HUES48 (cell line): ENCODE results near the gene HLA-F.

Source experiments
- H3K27ac ChIP-seq: one replicate; pipeline ENCODE4 v1.7.0; 2013; ENCODE audit warnings: low read depth, low read length, inconsistent platforms
- H3K27me3 ChIP-seq: 2 replicates; pipeline ENCODE4 v1.6.1; 2013; ENCODE audit warnings: mild to moderate bottlenecking, low read length; ENCODE audit not compliant: control insufficient read depth, insufficient read depth
- H3K36me3 ChIP-seq: 2 replicates; pipeline ENCODE4 v1.6.1; 2013; ENCODE audit warnings: low read length; ENCODE audit not compliant: control insufficient read depth, insufficient read depth
- H3K4me1 ChIP-seq: 2 replicates; pipeline ENCODE4 v1.6.1; 2013; ENCODE audit warnings: mild to moderate bottlenecking, low read length; ENCODE audit not compliant: control insufficient read depth, insufficient read depth
- H3K4me3 ChIP-seq: 2 replicates; pipeline ENCODE4 v1.5.1; 2013; ENCODE audit warnings: mild to moderate bottlenecking, low read depth, low read length
- H3K9ac ChIP-seq: 2 replicates; pipeline ENCODE4 v1.6.1; 2013; ENCODE audit warnings: mild to moderate bottlenecking, low read depth, low read length, moderate library complexity
- H3K9me3 ChIP-seq: 2 replicates; pipeline ENCODE4 v1.6.1; 2013; ENCODE audit warnings: low read length; ENCODE audit not compliant: control insufficient read depth, insufficient read depth

HLA-F gene

DNA sequence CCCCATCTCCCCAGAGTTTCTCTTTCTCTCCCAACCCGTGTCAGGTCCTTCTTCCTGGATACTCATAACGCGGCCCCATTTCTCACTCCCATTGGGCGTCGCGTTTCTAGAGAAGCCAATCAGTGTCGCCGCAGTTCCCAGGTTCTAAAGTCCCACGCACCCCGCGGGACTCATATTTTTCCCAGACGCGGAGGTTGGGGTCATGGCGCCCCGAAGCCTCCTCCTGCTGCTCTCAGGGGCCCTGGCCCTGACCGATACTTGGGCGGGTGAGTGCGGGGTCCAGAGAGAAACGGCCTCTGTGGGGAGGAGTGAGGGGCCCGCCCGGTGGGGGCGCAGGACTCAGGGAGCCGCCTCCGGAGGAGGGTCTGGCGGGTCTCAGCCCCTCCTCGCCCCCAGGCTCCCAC lies at the start of gene HLA-F:
Gene HLA-F (plus strand): TSS at position 173 of the 404 bp plus-strand sequence. CDS start 30 bp downstream, at position 203.
- Histone ChIP-seq H3K4me3 (peak within 1 kb of the TSS; percentile 75), H3K9me3 (no peaks in the 10 kb centered on the region), H3K4me1 (no peaks in the 10 kb centered on the region), H3K36me3 (no peaks in the 10 kb centered on the region), H3K27ac (no peak within 1 kb of the TSS), H3K9ac (no peak within 1 kb of the TSS), H3K27me3 (peaks cover 54% of the 10 kb centered on the region)

- no peak overlapping the region for H3K4me3 ChIP-seq
- H3K36me3 ChIP-seq: no peaks in the 10 kb centered on the region
- no peaks in the 10 kb centered on the region for H3K9me3 ChIP-seq
- H3K27ac ChIP-seq: no peak overlapping the region
- no peaks in the 10 kb centered on the region for H3K27me3 ChIP-seq
- H3K4me1 ChIP-seq: peaks cover 18% of the 10 kb centered on the region
- H3K9ac ChIP-seq: no peak overlapping the region
Observed at GRCh38 chr6:29674008-29674407, 49.2 kb upstream of the HLA-F start.

DNA sequence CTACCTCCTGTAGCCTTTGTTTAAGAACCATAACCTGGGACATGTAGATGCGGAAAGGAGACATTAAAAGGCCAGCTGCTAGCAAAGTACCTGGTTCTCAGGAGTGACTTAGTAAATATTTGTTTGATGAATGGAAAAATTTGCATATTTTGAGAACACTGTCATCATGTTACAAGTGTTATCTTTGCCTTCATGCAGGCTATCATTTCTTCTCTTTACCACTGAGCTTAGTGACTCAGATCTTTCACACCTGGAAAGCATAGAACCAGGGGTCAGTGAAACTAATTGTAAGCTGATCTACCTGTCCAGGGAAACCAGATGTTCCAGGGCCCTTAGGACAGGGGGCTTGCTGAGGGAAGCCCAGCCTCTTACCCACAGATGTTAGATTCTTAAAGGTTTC lies 47.7 kb upstream of the HLA-F start:
- H3K27ac ChIP-seq: no peak overlapping the region

GRCh38 chr6:29676981-29677601 lies 46.1 kb upstream of the HLA-F start:
- H3K27ac ChIP-seq: no peak overlapping the region
- H3K4me3 ChIP-seq: no peak overlapping the region
- H3K36me3 ChIP-seq: no peaks in the 10 kb centered on the region
- H3K9ac ChIP-seq: no peak overlapping the region
- no peaks in the 10 kb centered on the region for H3K9me3 ChIP-seq
- peaks cover 22% of the 10 kb centered on the region for H3K4me1 ChIP-seq
- H3K27me3 ChIP-seq: no peaks in the 10 kb centered on the region

More for the DNA sequence above, 47.7 kb upstream of the HLA-F start:
- no peak overlapping the region for H3K4me3 ChIP-seq
- no peaks in the 10 kb centered on the region for H3K36me3 ChIP-seq
- no peaks in the 10 kb centered on the region for H3K9me3 ChIP-seq
- no peak overlapping the region for H3K9ac ChIP-seq
- peaks cover 22% of the 10 kb centered on the region for H3K4me1 ChIP-seq
- no peaks in the 10 kb centered on the region for H3K27me3 ChIP-seq

GRCh38 chr6:29678114-29678513 lies 45.1 kb upstream of the HLA-F start:
- Histone ChIP-seq H3K27me3 (no peaks in the 10 kb centered on the region), H3K4me1 (peaks cover 22% of the 10 kb centered on the region), H3K36me3 (no peaks in the 10 kb centered on the region), H3K27ac (peak overlapping the region; percentile 54), H3K9me3 (no peaks in the 10 kb centered on the region), H3K9ac (no peak overlapping the region), H3K4me3 (no peak overlapping the region)

DNA sequence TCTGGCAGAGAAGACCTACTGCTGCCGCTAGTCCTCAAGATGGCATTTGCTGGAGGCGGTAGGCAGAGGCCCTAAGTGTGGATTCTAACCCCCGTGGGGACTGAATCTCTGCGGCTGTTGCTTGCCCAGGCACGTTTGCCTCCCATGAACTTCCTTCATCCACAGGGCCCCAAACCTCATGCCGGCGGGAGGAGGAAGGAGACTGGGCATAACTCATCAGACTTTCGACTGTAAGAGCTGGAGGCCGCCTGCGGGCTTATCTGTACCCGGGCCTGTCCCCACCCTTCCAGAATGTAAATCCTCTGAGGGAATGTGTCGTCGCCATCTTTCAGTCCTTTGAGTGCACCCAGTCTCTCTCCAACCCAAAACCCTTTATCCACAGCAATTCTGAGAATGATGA lies 43.3 kb upstream of the HLA-F start:
- no peak overlapping the region for H3K27ac ChIP-seq
- no peak overlapping the region for H3K9ac ChIP-seq
- H3K9me3 ChIP-seq: no peaks in the 10 kb centered on the region
- no peaks in the 10 kb centered on the region for H3K27me3 ChIP-seq
- peaks cover 31% of the 10 kb centered on the region for H3K4me1 ChIP-seq
- H3K4me3 ChIP-seq: no peak overlapping the region
- no peaks in the 10 kb centered on the region for H3K36me3 ChIP-seq

- no peak overlapping the region for H3K9ac ChIP-seq
- no peaks in the 10 kb centered on the region for H3K36me3 ChIP-seq
- H3K4me3 ChIP-seq: no peak overlapping the region
- no peaks in the 10 kb centered on the region for H3K27me3 ChIP-seq
- no peak overlapping the region for H3K27ac ChIP-seq
- H3K4me1 ChIP-seq: peaks cover 31% of the 10 kb centered on the region
- no peaks in the 10 kb centered on the region for H3K9me3 ChIP-seq
Observed at GRCh38 chr6:29680416-29680815, 42.8 kb upstream of the HLA-F start.

- H3K36me3 ChIP-seq: no peaks in the 10 kb centered on the region
- peaks cover 32% of the 10 kb centered on the region for H3K4me1 ChIP-seq
Observed at GRCh38 chr6:29680904-29681303, 42.3 kb upstream of the HLA-F start, which contains the start of gene ZFP57. Gene ZFP57 (minus strand): TSS chr6:29681152. CDS start chr6:29677003, 4,149 bp downstream.

DNA sequence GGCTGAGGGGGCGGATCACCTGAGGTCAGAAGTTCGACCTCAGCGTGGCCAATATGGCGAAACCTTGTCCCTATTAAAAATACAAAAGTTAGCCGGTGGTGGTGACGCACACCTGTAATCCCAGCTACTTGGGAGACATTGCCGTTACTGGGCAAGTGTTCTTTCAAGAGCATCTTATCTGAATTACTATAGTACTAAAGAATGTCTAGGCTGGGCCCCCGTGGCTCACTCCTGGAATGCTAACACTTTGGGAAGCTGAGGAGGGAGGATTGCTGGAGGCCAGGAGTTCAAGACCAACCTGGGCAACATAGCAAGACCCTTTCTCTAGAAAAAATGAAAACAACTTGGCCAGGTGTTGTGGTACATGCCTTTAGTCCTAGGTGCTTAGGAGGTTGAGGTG lies 41.4 kb upstream of the HLA-F start:
- Histone ChIP-seq H3K27me3 (no peaks in the 10 kb centered on the region), H3K27ac (no peak overlapping the region), H3K4me1 (peaks cover 30% of the 10 kb centered on the region), H3K4me3 (no peak overlapping the region), H3K9ac (no peak overlapping the region), H3K9me3 (no peaks in the 10 kb centered on the region), H3K36me3 (no peaks in the 10 kb centered on the region)

More at GRCh38 chr6:29680904-29681303, 42.3 kb upstream of the HLA-F start, which contains the start of gene ZFP57:
- H3K9me3 ChIP-seq: no peaks in the 10 kb centered on the region
- no peak within 1 kb of the TSS for H3K27ac ChIP-seq
- no peak within 1 kb of the TSS for H3K9ac ChIP-seq
- no peaks in the 10 kb centered on the region for H3K27me3 ChIP-seq
- H3K4me3 ChIP-seq: no peak within 1 kb of the TSS

DNA sequence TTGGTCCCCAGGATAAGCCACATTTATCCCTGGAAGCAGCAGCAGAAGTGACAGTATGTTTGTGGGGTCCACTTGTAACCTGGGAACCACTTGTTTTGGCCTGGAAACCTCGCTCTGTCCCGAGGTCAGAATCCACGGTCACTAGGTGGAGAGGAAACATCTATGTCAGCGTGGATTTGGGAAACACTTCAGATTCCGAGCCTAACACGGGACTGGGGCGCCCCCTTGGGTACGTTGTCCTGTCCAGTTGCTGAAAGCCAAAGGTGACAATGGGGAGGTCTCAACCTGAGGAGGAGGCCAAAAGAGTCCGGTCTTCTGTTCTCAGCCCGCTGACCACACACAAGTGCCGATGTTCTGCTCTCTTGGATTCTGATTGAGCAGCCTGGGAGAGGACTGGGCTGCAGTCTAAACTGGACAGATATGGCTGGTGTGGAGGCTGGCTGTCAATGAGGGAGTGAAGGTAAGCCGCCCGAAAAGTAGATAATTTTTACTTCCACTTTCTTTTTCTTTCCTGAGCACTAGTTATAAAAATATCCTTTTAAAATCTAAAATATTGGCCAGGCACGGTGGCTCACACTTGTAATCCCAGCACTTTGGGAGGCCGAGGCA lies 37.4 kb upstream of the HLA-F start:
- H3K4me3 ChIP-seq: no peak overlapping the region
- H3K9me3 ChIP-seq: no peaks in the 10 kb centered on the region

GRCh38 chr6:29694637-29695036 lies 28.6 kb upstream of the HLA-F start:
- Histone ChIP-seq H3K9ac (no peak overlapping the region), H3K36me3 (no peaks in the 10 kb centered on the region), H3K27ac (no peak overlapping the region), H3K27me3 (no peaks in the 10 kb centered on the region), H3K4me1 (no peaks in the 10 kb centered on the region; the same call in 1 of the 2 replicates), H3K9me3 (no peaks in the 10 kb centered on the region), H3K4me3 (no peak overlapping the region)

More for the DNA sequence above, 37.4 kb upstream of the HLA-F start:
- no peaks in the 10 kb centered on the region for H3K27me3 ChIP-seq
- no peaks in the 10 kb centered on the region for H3K36me3 ChIP-seq
- no peak overlapping the region for H3K27ac ChIP-seq
- H3K4me1 ChIP-seq: peaks cover 11% of the 10 kb centered on the region
- no peak overlapping the region for H3K9ac ChIP-seq
